ENCODE measurements around the gene PPP3CA.

DNA sequence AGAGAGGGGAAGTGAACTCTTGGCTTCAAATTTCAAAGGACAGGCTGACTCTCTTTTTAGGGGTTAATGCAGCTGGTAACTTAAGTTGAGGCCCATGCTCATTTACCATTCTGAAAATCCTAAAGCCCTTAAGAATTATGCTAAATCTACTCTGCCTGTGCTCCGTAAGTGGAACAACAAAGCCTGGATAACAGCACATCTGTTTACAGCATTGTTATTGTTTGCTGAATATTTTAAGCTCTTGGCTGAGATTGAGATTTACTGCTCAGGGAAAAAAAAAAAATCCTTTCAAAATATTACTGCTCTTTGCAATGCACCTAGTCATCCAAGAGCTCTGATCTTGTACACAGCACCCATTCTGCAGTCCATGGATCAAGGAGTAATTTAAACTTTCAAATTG lies 17.7 kb downstream of the PPP3CA start:
- TF ChIP-seq EP300 (IDR thresholded peaks at IDR 0.05): no peak
- TF ChIP-seq, protein P1, sequence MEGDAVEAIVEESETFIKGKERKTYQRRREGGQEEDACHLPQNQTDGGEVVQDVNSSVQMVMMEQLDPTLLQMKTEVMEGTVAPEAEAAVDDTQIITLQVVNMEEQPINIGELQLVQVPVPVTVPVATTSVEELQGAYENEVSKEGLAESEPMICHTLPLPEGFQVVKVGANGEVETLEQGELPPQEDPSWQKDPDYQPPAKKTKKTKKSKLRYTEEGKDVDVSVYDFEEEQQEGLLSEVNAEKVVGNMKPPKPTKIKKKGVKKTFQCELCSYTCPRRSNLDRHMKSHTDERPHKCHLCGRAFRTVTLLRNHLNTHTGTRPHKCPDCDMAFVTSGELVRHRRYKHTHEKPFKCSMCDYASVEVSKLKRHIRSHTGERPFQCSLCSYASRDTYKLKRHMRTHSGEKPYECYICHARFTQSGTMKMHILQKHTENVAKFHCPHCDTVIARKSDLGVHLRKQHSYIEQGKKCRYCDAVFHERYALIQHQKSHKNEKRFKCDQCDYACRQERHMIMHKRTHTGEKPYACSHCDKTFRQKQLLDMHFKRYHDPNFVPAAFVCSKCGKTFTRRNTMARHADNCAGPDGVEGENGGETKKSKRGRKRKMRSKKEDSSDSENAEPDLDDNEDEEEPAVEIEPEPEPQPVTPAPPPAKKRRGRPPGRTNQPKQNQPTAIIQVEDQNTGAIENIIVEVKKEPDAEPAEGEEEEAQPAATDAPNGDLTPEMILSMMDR (IDR thresholded peaks at IDR 0.05): no peak
- no peak for TF ChIP-seq POLR2A (IDR thresholded peaks at IDR 0.05)
- TF ChIP-seq POLR2AphosphoS5 (IDR thresholded peaks at IDR 0.05): no peak
